Measurements from ENCODE around the gene SCAANT1. TPM values are rescaled to one million over a fixed set of nuclear protein-coding genes. Genes with fewer than 3 reads are reported as not detected.

The SCAANT1 gene
- total and polyA plus RNA-seq, 8 donors, result not detected

- H3K36me3 ChIP-seq, result no peaks in the 10 kb centered on the region
- no peak overlapping the region for H3K4me3 ChIP-seq
- 31 to 46% methylated on average over 3 of the region's 3 CpGs for WGBS, 2 donors
- intact Hi-C loops (cut with DNase I), result no loop called here
- no peak for TF ChIP-seq CTCF (IDR thresholded peaks at IDR 0.05)
- peaks cover 32 to 60% (median 44%) of the 10 kb centered on the region in 3 donors for H3K4me1 ChIP-seq
- no peaks in the 10 kb centered on the region for H3K27me3 ChIP-seq
- FAIRE-seq (no peak), DNase-seq (no peak), ATAC-seq (peak in 3 of 4 donors; percentile 11 to 17 (median 14))
- H3K27ac ChIP-seq, result peak overlapping the region in 2 of 4 donors; percentile 30 to 38
- H3K9me3 ChIP-seq, result no peaks in the 10 kb centered on the region
Observed at GRCh38 chr3:63932509-63933212, 20.5 kb upstream of the SCAANT1 start.

GRCh38 chr3:63931290-63931689, 19.1 kb upstream of the SCAANT1 start:
- H3K36me3 ChIP-seq, result no peaks in the 10 kb centered on the region
- H3K4me3 ChIP-seq, result no peak overlapping the region
- TF ChIP-seq CTCF (IDR thresholded peaks at IDR 0.05), result no peak
- no peaks in the 10 kb centered on the region for H3K27me3 ChIP-seq
- WGBS, 2 donors, result 76 to 82% methylated on average over 3 of the region's 3 CpGs
- peak overlapping the region in 1 of 4 donors; percentile 20 for H3K27ac ChIP-seq
- peaks cover 21 to 52% (median 30%) of the 10 kb centered on the region in 3 donors for H3K4me1 ChIP-seq
- no peak for ATAC-seq
- no peaks in the 10 kb centered on the region for H3K9me3 ChIP-seq
- no peak for DNase-seq
- intact Hi-C loops (cut with DNase I), result no loop called here
- no peak for FAIRE-seq

- WGBS, 2 donors, result 55 to 57% methylated on average over 10 of the region's 10 CpGs
- peak in 2 of 4 donors; percentile 17 to 21 for ATAC-seq
- DNase-seq, result no peak
- no peaks in the 10 kb centered on the region for H3K36me3 ChIP-seq
- no peaks in the 10 kb centered on the region for H3K9me3 ChIP-seq
- TF ChIP-seq CTCF (IDR thresholded peaks at IDR 0.05), result no peak
- FAIRE-seq, result no peak
- H3K4me3 ChIP-seq, result no peak overlapping the region
- intact Hi-C loops (cut with DNase I), result no loop called here
- peaks cover 15 to 35% (median 19%) of the 10 kb centered on the region in 3 donors for H3K4me1 ChIP-seq
- H3K27ac ChIP-seq, result peak overlapping the region in 1 of 4 donors; percentile 5
- no peaks in the 10 kb centered on the region for H3K27me3 ChIP-seq
Observed at GRCh38 chr3:63927422-63928280, 15.5 kb upstream of the SCAANT1 start.

- intact Hi-C loops (cut with DNase I), result no loop called here
- no peaks in the 10 kb centered on the region for H3K9me3 ChIP-seq
- TF ChIP-seq CTCF (IDR thresholded peaks at IDR 0.05), result no peak
Observed at GRCh38 chr3:63926309-63926708, 14.1 kb upstream of the SCAANT1 start.

More at GRCh38 chr3:63926309-63926708, 14.1 kb upstream of the SCAANT1 start:
- Histone ChIP-seq H3K4me3 (no peak overlapping the region), H3K4me1 (peaks cover 11 to 31% (median 16%) of the 10 kb centered on the region in 3 donors), H3K27me3 (no peaks in the 10 kb centered on the region), H3K27ac (no peak overlapping the region), H3K36me3 (no peaks in the 10 kb centered on the region)
- 93 to 95% methylated on average over 4 of the region's 4 CpGs for WGBS, 2 donors
- ATAC-seq (no peak), DNase-seq (no peak), FAIRE-seq (no peak)

All from pancreas (tissue), 10 donors.